Brain pericyte (primary cell): ENCODE results near the gene ENDOD1.

ENCODE experiments used
- DNase-seq: peaks from one replicate; pipeline ENCODE4 v3.0.0-alpha.2; 2012; ENCODE audit warnings: low read depth, low spot score

ENDOD1 gene

GRCh38 chr11:95166781-95167180 is 77.1 kb downstream of the ENDOD1 start:
- no peak for DNase-seq

GRCh38 chr11:95170294-95170693 is 80.6 kb downstream of the ENDOD1 start:
- no peak for DNase-seq

- no peak for DNase-seq
These were observed 86.3 kb downstream of the ENDOD1 start for GRCh38 chr11:95175818-95176380.
